GM18498 (cell line): Measurements from ENCODE around the gene PIP4K2C.
A peak's percentile ranks its signal among the peaks of the same experiment; 100 is the strongest.
"Not testable (repeated sequence)": the region's sequence is repeated elsewhere in the genome, so short reads cannot be mapped to it uniquely, and the experiment has no call there.

Experiments used
- ATAC-seq: cut with Tn5 transposase; IDR thresholded peaks from one replicate; pipeline ENCODE4 v1.9.1; 2021; ENCODE audit warnings: mild to moderate bottlenecking, moderate library complexity; ENCODE audit not compliant: unreplicated experiment

The PIP4K2C gene

DNA sequence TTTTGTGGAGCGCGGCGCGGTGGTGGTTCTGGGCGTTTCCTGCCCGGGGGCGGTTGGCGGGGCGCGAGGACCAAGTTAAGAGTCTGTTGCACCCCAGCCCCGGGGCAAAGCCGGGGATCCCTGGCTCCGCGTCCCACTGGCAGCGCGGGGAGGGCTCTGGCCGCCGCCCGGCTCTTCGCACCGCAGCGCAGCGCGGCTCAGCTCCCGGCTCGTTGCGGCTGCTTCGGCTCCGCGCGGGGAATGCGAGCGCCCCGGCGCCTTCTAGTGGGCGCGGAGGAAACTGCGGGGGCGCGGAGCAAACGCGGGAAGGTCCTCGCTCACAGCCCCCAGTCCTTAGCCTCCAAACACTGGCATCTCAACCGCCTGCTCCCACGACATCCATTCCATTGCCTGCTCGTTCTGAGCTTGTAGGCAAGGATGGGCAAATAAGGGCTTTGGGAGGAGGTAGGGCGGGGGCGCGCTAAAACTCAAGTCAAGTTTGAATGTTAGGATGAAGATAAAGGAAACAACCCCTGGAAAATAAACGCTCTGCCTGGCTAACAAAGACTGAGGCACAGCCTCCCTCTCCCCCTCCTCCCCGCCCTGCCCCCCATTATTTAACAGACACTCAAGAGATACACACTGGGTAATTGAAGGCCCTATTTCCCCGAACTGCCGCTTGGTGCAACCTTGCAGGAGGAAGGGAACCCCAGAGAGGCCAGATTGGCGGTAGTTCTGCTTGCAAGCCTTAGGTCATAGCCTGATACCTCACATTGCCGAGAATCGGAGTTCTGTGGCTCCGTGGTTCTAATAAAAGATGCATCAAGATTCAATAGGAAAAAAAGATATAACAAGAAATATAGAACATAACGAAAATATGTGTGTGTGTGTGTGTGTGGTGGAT lies 42.2 kb downstream of the PIP4K2C start, which contains the start of gene B4GALNT1:
TSS of gene B4GALNT1 (minus strand) at position 244 of the 883 bp plus-strand sequence. CDS start 1,069 bp downstream, outside the sequence.
- peak; percentile 79 for ATAC-seq

DNA sequence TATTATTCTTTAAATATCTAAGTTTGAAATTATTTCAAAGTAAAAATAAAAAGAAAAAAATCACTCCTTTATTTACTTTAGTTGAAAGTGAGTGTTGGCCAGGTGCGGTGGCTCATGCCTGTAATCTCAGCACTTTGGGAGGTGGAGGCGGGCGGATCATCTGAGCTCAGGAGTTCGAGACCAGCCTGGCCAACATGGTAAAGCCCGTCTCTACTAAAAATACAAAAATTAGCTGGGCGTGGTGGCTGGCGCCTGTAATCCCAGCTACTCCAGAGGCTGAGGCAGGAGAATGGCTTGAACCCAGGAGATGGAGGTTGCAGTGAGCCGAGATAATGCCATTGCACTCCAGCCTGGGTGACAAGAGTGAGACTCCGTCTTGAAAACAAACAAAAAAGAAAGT lies 45.7 kb downstream of the PIP4K2C start:
- not testable (repeated sequence) for ATAC-seq

DNA sequence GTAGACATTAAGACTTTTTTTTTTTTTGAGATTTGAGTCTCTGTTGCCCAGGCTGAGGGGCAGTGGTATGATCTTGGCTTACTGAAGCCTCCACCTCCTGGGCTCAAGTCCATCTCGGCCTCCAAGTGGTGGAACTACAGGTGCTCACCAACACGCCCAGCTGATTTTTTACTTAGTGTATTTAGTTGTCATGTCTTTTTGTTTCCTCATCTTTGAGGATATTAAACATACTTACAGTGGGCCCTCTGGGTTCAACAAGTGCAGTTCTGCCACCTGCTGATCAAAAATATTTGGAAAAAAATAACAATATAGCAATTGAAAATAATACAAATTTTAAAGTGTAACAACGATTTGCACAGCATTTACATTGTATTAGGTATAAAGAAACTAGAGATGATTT lies 46.4 kb downstream of the PIP4K2C start:
- no peak for ATAC-seq

DNA sequence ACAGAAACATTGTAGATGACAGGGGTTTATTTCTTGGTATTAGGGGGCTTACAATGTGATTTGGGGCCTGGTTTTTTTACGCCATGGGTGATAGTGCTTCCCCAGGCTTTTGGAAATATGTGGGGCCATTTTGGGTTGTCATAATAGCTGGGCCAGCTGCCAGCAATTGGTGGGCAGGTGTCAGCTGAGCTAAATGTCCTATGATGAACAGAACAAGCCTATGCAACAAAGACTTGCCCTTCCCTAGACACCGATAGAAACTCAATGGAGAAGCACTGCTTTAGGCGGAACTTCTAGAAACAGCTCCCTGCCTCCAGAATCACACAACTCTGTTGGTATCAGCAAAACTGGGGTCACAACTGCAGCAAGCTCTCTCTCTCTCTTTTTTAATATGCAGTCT lies 47.1 kb downstream of the PIP4K2C start:
- no peak for ATAC-seq

DNA sequence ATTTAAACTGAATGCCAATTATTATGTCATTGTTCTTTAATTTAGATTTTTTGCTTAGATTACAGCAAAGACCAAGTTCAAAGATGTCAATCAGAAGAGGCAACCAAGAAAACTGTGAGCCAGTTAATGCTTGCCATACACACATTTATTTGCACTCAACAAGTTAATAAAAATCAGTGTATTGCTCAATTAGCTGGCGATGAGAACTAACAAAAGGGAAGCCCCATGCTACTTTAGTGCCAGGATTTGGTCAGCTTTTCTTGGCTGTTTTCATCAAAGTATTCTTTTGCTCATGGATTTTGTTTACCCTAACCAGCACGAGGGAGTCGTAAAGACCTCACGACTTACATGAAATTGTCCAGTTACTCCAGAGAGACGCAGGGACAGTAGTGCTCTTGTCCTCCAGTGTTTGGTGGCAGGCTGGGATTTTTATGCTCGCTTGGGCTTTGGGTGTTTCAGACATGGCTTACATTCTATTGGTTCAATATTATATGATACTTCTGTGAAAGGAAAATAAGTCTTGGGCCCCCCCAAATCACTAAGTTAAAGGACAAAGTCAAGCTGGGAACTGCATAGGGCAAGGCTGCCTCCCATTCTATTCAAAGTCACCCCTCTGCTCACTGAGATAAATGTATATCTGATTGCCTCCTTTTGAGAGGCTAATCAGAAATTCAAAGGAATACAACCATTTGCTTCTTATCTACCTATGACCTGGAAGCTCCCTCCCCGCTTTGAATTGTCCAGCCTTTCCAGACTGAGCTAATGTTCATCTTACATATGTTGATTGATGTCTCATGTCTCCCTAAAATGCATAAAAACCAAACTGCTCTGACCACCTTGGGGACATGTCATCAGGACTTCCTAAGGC lies 49.4 kb downstream of the PIP4K2C start:
- ATAC-seq = no peak

DNA sequence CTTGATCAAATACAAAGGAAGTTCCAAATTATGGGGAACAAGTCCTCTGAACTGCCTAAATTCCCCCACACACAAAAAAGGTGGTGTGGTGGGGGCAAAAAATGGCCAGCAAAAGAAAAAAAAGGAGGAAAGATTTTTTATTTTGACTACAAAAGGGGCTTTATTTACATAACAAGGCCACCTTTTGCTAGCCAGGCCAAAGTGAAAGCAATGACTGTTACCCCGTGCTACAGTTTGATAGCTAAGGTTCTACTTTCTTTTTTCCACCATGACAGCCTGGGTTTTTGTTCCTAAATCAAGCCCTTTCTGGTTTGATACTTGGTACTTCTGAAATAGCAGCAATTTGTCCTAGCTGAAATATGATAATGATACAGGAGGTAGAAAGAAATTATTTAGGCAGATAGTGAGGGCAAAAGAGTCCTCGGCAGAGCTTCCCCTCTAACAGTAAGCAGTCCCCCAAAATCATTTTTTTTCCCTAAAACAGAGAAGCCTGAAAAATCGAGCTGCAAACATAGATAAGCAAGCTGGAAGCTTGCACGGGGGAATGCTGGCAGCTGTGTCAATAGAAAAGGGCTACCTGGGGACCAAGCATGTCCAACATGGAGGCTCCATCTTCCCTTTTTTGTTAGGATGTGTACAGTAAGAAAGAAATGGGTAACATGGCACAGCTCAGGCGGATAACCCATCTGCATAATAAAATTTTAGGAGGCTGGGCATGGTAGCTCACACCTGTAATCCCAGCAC lies 50.9 kb downstream of the PIP4K2C start:
- no peak for ATAC-seq

DNA sequence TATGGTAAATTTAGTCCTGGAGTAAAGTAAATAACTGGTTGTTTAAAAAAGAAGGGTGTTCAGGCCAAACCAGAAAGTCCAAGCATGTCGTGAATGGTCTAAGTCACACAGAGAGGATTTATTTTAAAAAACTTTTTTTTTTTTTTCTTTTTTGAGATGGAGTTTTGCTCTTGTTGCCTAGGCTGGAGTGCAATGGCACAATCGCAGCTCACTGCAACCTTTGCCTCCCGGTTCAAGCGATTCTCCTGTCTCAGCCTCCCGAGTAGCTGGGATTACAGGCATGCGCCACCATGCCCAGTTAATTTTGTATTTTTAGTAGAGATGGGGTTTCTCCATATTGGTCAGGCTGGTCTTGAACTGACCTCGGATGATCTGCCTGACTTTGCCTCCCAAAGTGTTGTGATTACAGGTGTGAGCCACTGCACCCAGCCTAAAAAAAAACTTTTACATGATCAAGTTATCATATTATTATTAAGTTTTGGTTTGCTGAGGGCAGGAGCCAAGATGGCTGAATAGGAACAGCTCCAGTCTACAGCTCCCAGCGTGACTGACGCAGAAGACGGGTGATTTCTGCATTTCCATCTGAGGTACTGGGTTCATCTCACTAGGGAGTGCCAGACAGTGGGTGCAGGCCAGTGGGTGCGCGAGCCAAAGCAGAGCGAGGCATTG lies 55.1 kb downstream of the PIP4K2C start:
- not testable (repeated sequence) for ATAC-seq

DNA sequence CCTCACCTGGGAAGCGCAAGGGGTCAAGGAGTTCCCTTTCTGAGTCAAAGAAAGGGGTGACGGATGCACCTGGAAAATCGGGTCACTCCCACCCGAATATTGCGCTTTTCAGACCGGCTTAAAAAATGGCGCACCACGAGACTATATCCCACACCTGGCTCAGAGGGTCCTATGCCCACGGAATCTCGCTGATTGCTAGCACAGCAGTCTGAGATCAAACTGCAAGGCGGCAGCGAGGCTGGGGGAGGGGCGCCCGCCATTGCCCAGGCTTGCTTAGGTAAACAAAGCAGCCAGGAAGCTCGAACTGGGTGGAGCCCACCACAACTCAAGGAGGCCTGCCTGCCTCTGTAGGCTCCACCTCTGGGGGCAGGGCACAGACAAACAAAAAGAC lies 55.7 kb downstream of the PIP4K2C start:
- ATAC-seq = not testable (repeated sequence)
